HG02970 (cell line): Measurements from ENCODE around the gene TRAPPC3.

Experiments
- ATAC-seq: cut with Tn5 transposase; IDR thresholded peaks from one replicate; pipeline ENCODE4 v1.9.1; 2021; ENCODE audit warnings: mild to moderate bottlenecking, moderate library complexity, moderate number of reproducible peaks; ENCODE audit not compliant: unreplicated experiment, low FRiP score

The TRAPPC3 gene

DNA sequence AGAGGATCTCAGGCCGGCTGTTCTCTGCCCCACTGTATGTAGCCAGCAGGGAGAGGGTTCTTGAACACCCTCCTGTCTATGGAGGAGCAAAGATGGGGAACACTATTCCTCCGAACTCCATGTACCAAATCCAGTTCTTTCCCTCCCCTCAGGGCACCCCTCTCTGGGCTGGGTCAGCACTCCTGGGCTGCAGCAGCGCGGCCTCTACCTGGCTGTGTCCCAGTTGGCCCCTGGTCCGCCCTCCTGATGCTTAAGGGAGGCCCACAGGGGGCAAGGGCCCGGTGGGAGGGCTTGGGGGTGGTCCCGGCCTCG is 61.1 kb downstream of the TRAPPC3 start:
- ATAC-seq, result no peak

DNA sequence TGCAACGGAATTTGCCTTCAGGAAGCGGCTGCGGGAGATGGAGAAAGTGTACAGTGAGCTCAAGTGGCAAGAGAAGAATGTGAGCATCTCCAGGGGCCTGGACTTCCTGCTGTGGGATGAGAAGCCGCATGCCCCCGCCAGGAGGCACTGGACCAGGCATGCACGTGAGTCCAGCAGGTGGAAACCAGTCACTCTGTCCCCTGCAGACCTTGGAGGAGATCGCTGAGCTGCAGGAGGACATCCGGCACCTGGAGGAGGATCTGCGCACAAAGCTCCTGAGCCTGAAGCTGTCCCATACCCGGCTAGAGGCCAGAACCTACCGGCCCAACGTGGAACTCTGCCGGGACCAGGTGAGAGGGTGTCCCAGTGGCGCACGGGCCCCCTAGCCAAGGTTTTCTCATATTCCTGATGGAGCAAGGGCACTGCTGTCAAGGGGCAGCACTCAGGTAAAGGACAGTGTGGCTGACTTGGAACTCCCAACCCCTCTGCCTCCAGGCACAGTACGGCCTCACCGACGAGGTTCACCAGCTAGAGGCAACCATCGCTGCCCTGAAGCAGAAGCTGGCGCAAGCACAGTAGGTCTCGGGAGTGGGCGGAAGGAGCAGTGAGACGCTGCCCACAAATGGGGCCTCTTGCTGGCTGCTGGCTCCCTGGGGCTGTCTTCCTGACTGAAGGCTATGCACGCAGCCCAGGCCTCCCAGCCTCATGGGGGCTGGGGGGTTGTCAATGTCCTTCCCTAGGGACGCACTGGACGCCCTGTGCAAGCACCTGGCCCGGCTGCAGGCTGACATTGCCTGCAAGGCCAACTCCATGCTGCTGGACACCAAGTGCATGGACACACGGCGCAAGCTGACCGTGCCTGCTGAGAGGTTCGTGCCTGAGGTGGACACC is 61.8 kb downstream of the TRAPPC3 start:
- ATAC-seq, result no peak
